HepG2 (cell line): Measurements from ENCODE around the gene PLCB1. TPM values are rescaled to one million over a fixed set of nuclear protein-coding genes. Genes with fewer than 3 reads are reported as not detected.

Source experiments
- ASH2L ChIP-seq: fragments of 300-600, 200-600 bp; sonication (generic); IDR thresholded peaks from 2 replicates; pipeline ENCODE4 v1.7.0; 2017; ENCODE audit warnings: low read depth, mild to moderate bottlenecking, moderate library complexity, mixed read lengths, low read length; ENCODE audit not compliant: insufficient read length
- CHD4 ChIP-seq: fragments of 200-600 bp; sonication (generic); IDR thresholded peaks from 2 replicates; pipeline ENCODE4 v1.7.0; 2017; ENCODE audit warnings: mild to moderate bottlenecking, low read length, borderline replicate concordance
- ELF3 ChIP-seq: IDR thresholded peaks from 2 replicates; pipeline ENCODE4 v1.6.1; 2016; ENCODE audit warnings: missing genetic modification reagents, missing compliant biosample characterization
- ELF4 ChIP-seq: sonication (generic); formaldehyde crosslinking; IDR thresholded peaks from 2 replicates; pipeline ENCODE4 v1.5.0; 2020; ENCODE audit warnings: missing genetic modification reagents, mild to moderate bottlenecking, moderate library complexity, borderline replicate concordance
- GFI1 ChIP-seq: sonication (generic); formaldehyde crosslinking; IDR thresholded peaks from 2 replicates; pipeline ENCODE4 v1.5.0; 2020; ENCODE audit warnings: missing genetic modification reagents, mild to moderate bottlenecking, borderline replicate concordance
- HINFP ChIP-seq: sonication (generic); formaldehyde crosslinking; IDR thresholded peaks from 2 replicates; pipeline ENCODE4 v1.4.0; 2020; ENCODE audit warnings: low read depth, mild to moderate bottlenecking, missing genetic modification reagents
- HNF1A ChIP-seq, 2 experiments: sonication (generic) in 1 of 2; formaldehyde crosslinking in 1 of 2; IDR thresholded peaks; 2 replicates each; pipeline versions ENCODE4 v1.4.0 to v1.6.1; 2016 to 2020; ENCODE audit warnings: borderline replicate concordance in 1 of 2, low read depth in 1 of 2, mild to moderate bottlenecking in 1 of 2, missing genetic modification reagents in 1 of 2
- KLF15 ChIP-seq: sonication (generic); formaldehyde crosslinking; IDR thresholded peaks from 2 replicates; pipeline ENCODE4 v1.8.1; 2023; ENCODE audit warnings: borderline replicate concordance, mild to moderate bottlenecking, inconsistent platforms, missing genetic modification reagents, mixed read lengths
- KLF16 ChIP-seq, 2 experiments: sonication (generic) in 1 of 2; formaldehyde crosslinking in 1 of 2; IDR thresholded peaks; 2 replicates each; pipeline versions ENCODE4 v1.6.1 to v1.8.0; 2016 to 2023; ENCODE audit warnings: missing genetic modification reagents in 2 of 2, missing compliant biosample characterization in 1 of 2
- MIER3 ChIP-seq: IDR thresholded peaks from 2 replicates; pipeline ENCODE4 v1.6.1; 2016; ENCODE audit warnings: missing compliant biosample characterization, borderline replicate concordance
- SP140L ChIP-seq: sonication (generic); formaldehyde crosslinking; IDR thresholded peaks from 2 replicates; pipeline ENCODE4 v1.4.0; 2020; ENCODE audit warnings: missing genetic modification reagents, borderline replicate concordance
- ZNF878 ChIP-seq: sonication (generic); formaldehyde crosslinking; IDR thresholded peaks from 2 replicates; pipeline ENCODE4 v1.8.1; 2023; ENCODE audit warnings: mild to moderate bottlenecking, missing genetic modification reagents, moderate library complexity
- polyA plus RNA-seq, 8 experiments: library from polyadenylated mRNA; depleted of rRNA in 3 of 8; stranded (reverse) in 7 of 8; unstranded in 1 of 8; fragments of >200 nt; fragmentation: Illumina TruSeq in 4 of 8; extraction: Trizol in 4 of 8; gene quantifications; 2 replicates each; pipeline versions ENCODE4 v1.2.1 to v1.2.3, GENCODE V29; 2011 to 2016; ENCODE audit warnings: low read depth in 4 of 8, missing spikeins in 1 of 8, mixed read lengths in 1 of 8; ENCODE audit not compliant: insufficient read depth in 1 of 8
- total RNA-seq, 5 experiments: library from RNA; depleted of rRNA; stranded (reverse); fragments of >200 nt; fragmentation: Illumina TruSeq; extraction: Trizol; gene quantifications; 2 replicates each; pipeline ENCODE4 v1.2.3, GENCODE V29; 2016; ENCODE audit warnings: low read depth in 1 of 5

PLCB1 gene
- total and polyA plus RNA-seq, 2 of the 13 experiments (the other 11 are each of a cell fraction or from before 2014, with no cell fraction given): 42.4 to 55.9 TPM

- TF ChIP-seq ELF4 (CRISPR knock-in tag) (peak; percentile 69), KLF16 (CRISPR knock-in tag; IDR thresholded peaks at IDR 0.05) (peak in 1 of 2 experiments; percentile 72; a peak in 1 of 4 replicates), GFI1 (CRISPR knock-in tag) (peak; percentile 83), MIER3 (CRISPR knock-in tag) (peak; percentile 92), SP140L (CRISPR knock-in tag) (0 out of 2 replicates have a peak, but pooled peaks have one; percentile 86), HNF1A (IDR thresholded peaks at IDR 0.05; ENCODE audit: low read depth) (no peak), HNF1A (CRISPR knock-in tag; IDR thresholded peaks at IDR 0.05; ENCODE audit: borderline replicate concordance) (peak; percentile 44; the same call in 1 of the 2 replicates), ZNF878 (CRISPR knock-in tag) (peak; percentile 88; the same call in 1 of the 2 replicates), KLF15 (CRISPR knock-in tag) (no peak), HINFP (CRISPR knock-in tag) (no peak), ASH2L (peak; percentile 74), ELF3 (CRISPR knock-in tag) (peak; percentile 84), CHD4 (peak; percentile 86; the same call in 1 of the 2 replicates)
Observed at GRCh38 chr20:8363970-8364733, 232.1 kb downstream of the PLCB1 start (continued).
